Stimulated activated CD4-positive, alpha-beta T cell treated with anti-CD3 and anti-CD28 coated beads, TNF-alpha, amount 100 ng/mL, for 48 hours (primary cell): ENCODE results near the gene SURF4.

Experiments
- DNase-seq, 3 donors: peaks; one replicate each; pipeline ENCODE4 v3.0.0-alpha.2; 2020; ENCODE audit warnings: low read depth in 3 of 3

Gene SURF4

DNA sequence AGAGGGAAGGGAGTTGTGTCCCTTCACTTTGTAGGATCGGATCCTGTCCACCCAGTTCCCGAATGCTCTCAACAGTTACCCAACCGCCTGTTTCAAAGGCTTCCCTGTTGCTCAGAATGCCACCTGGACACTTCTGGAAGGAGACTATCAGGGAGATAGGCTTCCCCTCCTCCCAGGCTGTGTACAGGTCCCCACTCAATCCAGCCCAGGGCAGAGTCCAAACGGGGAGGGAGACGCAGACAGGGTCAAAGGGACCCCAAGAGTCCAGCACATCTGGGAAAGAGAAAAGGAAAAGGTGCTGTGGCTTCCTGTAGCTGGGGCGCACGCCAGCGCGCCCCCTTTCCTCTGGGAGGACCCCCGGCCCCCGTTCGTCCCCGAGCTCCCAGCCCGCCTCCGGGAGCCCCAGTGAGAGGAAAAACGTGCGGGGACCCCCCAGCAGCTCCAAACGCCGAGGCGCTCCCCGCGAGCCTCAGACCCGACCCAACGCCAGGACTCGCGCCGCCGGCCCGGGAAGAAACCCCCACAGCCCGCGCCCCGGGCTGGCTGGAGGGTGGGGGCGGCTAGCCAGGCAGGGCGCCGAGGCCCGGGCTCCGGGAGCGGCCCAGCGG lies 640 bp downstream of the SURF4 start:
- DNase-seq, result no peak

DNA sequence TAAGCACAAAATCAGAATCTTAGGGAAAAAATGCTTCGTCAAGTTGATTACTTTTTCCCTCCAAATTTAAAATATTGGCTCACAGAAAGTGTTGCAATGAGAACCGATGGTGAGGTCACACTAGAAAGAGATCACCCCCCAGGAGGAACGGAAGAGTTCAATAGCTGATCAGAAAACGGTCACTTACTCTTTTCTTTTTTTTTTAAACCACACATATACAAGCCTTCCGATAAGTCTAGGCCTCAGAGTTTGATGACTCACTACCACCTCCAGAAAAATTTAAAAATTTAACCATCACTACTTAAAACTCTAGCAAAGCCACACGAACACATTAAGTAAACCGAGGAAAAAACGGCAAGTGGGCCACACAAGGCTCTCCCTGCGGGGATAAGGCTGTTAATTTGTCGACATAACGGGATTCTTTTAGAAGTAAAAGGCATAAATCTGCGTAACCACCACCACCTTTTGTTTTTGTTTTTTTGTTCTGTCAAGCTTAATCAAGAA lies 1.2 kb downstream of the SURF4 start:
- DNase-seq, result no peak

DNA sequence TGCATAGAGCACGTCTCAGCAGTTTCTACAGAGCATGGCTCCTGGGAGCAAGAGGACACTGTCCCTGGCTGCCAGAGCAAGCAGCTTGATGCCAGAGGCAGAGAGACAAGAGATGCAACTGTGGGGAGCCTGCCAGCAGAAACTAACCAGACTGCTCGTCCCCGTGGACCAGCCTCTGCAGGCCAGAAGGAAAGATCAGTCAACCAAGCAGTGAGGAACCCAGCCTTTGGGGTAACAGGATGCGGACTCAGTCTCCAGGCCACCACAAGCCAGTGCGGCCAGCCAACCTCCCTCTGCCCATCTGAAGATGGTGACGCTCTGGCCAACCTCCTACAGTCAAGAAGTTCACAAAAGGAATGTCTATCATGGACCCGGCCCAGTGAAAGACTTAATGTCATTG lies 3.7 kb downstream of the SURF4 start:
- DNase-seq, result no peak

DNA sequence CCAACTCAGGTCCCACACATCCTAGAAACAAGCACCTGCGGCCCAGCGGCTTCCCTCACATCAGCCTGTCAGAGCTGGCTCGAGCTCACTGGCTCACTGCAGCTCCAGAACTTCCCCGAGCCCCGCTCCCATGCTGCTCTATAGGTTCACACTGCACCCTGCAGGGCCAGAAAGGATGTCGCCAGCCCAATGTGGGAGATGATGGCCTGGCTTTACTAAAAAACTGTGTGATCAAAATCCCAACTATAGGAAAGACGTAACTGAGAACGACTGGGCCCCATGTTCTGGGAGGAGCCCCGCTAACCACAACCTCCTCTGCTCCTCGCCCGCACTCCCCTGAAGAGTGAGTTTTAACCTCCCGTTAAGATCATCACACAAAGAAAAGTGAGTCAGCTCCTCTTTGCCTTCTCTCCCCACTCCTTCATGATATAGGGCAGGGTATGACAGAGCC lies 4.6 kb downstream of the SURF4 start:
- DNase-seq, result peak; percentile 68 to 75 (median 72)

DNA sequence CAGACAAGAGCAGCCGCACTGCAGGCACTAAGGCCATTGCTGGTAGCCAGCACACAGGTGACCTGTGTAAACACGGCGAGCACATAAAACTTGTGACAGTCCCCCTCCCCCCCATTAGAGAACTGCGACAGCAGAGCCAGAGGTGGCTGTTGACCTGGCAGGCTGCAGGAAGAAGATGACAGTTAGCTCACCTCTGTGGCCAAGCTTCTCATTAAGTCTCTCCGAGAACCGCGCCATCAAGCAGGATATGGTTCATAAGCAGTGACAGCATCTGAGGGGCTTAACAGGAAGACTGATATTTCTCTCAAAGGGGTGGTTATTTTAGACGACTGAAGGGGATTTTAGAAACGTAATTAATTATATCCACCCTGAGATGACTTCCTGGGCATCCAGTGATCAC lies 5.2 kb downstream of the SURF4 start:
- no peak for DNase-seq

DNA sequence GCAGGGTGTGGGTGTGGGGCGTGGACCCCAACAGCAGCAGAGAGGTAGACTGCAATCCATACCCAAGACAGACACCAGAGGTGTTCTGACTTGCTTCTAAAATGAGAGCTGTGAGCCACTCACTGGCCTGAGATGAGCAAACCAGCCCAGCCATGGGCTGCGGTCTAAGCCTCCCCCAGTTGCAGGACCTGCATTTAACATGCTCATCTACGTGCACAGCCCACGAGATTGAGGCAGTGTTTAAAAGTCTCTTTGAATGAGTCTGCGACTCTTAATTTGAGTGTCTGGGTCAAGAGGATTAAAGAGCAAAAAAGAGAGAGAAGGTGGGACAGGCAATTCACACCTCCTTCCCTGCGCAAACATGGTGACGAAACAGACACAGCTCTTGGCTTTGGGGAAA lies 5.9 kb downstream of the SURF4 start:
- no peak for DNase-seq

DNA sequence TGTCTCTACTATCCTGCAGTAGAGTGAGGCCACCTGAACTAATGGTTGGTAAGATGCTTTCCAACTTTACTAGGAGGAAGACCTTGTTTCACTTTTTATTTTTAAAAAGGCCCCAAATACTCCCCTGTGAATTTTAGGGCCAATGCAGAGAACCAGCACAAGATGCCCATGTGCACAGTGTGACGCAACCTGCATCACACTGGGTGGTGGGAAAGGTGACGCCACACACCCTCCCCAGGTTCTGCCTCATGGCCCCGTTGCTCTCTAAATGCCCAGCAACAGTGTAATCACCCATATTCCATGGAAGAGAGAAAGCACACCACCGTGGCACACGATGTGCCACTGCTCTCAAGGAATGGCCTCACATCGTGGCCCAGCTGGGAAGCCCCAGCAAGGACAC lies 6.4 kb downstream of the SURF4 start:
- DNase-seq, result no peak

DNA sequence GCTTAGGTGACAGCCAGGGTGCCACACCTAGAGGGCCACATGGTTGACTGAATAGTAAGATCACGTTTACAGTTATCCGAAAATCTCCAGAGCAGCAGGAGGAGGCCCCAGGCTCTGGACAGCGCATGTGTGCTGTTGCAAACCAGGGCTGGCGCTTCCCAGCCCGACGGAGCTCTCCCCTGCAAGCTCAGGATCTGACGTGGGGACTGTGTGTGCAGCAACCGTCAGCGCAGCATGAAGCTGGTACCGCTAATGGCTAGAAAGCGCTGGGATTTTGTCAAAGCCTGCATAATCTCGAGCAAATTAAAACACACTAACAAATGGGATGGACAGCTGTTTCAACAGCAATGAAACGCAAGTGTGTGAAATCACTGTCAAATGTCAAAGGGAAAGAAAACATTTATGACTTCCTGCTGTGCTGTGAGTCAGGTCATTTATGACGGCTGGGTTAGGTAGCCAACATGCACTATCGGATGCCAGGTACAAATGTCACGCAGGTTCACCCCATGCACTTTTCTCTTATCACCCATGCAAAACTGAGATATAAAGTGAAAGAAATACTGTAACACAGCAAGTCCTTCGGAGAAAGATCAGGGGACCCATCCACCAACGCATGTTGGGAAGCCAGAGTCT lies 7.5 kb downstream of the SURF4 start:
- DNase-seq, result no peak

DNA sequence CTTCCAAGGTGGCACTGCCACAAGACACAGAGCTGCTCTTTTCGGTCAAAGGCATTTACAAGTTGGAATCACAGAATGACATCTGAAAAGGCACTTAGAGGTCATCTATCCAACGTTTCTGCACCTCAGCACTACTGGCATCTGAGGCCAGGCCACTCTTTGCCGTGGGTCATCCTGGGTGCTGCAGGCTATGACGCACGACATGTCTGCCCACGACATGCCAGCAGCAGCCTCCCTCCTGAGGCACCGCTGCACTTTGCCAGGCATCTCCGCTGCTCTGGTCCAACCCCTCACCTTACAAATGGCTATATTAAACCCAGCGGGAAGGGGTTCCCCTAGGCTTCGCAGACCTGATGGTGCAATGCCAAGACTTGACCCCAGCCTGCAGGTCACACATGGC lies 8.1 kb downstream of the SURF4 start:
- no peak for DNase-seq

DNA sequence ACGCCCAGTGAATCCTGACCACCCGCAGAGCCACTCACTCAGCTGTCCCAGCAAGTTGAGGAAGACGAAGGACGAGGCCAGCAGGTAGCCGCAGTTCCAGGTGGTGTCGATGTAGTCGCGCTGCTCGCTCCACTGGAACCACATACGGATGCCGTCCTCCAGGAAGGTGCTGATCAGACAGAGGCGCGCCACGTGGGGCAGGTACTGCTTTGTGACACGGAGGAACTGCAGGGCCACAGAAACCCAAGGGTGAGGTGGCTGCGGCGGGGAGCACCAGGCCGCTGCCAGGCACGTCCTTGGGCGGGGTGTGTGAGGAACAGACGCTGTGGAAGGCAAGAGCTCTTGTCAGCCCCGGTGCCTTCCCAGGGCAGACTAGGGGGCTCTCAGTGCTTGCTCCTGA lies 8.6 kb downstream of the SURF4 start:
- DNase-seq, result no peak

DNA sequence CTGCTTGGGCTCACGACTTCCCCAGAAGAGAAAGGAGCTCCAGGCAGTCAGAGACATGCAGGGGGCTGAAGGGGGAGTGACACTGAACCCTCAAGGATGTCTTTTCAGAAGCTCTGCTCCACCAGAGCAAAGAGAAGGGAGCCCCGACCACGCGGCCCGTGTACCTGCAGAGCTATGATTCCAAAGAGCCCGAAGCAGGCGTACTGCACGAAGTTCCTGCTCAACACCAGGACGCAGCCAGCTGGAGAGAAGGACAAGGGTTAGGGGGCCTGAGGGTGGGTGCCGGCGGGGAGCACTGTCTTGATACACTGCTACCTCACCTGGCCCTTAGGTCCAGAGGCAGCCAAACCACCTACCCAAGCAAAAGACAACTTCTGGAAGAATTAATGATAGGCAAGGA lies 9.4 kb downstream of the SURF4 start:
- DNase-seq, result no peak

DNA sequence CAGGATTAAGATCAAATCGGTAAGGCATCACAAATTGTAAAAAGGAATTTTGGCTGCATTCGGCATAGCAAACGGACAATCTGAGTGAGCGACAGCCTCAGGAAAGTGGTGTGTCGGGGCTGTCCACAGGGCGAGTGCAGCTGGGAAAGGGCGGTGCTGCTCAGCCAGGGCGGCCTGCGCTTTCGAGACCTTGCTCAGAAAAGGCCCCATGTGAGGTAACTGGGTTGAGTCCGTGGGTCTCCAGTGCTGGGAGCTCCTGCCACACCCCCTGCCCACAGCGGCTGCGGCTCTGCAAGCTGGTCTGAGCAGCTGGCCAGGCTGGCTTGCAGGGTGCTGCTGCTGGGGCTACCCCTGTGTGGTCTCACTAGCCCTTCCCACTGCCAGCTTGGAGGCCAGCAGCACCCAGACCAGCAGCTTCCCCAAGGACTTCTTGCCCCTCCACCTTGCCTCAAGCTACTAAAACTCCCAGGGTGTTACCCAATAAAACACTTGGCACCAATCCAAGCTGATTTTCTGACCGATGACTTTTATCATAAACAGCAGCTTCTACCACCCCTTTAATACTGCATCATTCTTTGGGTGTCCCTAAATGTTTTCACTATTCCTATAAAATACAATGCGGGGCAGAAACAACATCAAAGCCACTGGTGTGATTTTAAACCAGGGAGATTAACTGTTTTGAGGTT lies 13.4 kb downstream of the SURF4 start:
- DNase-seq, result no peak

DNA sequence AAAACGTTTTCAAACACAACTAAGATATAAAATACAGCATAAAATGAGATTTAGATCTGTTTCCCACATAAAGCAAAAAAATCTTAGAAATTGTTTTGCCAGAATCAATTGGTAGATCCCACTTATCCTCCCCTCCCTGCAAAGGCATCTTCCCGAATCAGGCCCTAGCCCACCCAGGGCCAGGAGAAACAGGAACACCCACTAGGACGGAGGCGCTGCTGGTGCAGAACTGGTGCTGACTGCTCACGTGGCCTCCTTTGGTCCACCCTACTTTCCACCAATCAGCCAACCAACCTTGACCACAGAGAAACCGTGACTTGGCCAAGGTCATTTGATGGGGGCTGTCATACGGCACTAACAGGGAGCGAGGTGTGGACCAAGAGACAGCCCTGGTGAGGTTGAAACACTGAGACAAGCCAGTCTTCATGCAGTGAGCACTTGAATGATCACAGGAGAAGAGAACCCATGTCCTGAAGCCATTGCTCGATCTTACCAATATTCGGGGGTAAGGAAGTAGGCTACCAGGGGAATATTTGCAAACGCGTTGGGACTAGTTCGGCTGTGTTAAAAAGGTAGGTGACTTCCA lies 14.3 kb downstream of the SURF4 start:
- no peak for DNase-seq

DNA sequence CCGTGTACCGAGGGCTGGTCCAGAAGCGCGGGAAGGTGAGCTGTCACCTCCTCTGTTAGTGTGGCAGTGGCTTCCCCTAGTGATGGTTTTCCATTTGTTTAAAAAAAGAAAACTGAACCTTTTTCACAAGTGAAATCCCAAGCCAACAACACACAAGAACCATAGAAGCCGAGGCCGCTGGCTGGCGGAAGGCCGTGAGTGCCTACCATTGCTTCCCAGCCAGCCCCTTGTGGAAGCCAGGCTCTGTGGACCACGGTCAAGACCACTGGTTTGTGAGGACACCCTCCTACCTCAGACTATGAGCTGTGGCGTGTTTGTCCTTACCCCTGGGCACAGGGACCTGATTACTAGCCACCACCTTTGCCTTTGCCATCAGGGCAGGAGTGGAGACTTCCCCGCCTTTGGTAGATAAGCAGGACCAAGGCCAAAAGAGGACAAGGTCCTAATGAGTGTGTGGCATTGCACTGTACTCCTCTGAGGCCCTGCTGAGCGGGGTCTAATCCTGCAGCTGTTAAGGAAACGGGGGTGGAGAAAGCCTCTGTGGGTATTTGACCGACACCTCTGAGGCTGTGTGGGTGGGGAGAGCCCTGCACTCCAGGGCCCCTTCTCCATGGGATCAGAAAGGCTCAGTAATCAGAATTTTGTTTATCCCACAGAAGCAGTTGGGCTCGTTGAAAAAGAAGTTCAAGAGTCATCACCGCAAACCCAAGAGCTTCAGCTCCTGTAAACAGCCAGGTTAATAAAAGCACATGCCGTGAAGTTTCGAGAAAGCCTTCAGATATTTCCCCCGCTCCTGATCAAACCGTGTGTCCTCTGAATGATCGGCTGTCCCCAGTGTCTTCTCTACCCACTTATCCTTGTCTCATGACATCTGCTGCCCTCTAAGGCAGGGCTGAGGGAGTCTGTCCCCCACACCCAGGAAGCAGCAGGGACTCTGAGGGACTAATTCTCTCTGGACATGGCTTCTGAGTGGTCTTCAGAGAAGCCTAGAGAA lies 15.2 kb downstream of the SURF4 start:
- DNase-seq, result no peak

DNA sequence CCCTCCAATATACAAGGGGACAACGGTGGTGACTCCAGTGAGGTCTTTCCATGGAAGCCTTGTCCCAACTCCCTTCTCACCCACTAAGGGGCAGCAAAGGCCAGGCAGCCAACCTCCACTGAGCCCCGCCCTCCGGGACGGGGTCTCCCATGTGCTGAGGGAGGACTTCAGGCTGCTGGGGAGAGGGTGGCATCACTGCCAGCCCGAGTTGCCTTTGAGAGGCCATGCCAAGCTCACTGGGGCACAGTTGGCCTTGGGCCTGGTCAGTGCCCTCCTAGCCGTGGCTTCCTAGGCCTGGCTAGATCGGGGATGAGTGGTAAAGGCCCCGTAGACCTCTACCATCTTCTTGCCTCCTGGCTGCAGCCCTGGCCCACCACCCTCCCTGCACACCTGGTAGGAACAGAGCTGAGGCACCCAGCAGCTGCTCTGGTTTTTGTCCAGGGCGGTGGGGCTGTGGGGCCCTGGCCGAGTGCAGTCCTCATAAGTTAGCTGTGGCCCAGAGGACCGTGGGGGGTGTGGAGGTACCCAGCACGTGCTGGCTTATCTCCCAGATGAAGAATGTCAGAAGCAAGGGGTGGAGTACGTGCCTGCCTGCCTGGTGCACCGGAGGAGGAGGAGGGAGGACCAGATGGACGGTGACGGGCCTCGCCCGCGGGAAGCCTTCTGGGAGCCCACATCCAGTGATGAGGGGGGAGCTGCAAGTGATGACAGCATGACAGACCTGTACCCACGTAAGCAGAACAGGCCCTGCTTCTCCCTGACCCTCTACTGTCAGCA lies 16.3 kb downstream of the SURF4 start:
- DNase-seq, result no peak

DNA sequence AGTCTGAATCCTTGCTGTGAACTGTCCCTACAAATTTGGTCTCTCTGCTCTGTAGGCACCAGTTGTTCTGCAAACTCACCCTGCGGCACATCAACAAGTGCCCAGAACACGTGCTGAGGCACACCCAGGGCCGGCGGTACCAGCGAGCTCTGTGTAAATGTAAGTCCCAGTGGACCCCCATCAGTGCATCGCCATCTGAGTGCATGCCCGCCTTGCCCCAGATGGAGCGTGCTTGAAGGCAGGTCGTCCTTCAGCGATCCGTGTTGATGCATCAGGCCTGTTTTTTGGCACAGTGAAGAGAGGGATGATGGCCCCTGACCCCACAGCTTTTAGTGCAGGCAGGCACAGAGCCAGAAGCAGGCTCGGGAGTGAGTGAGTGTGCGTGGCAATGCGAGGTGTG lies 18.2 kb downstream of the SURF4 start:
- DNase-seq, result no peak

DNA sequence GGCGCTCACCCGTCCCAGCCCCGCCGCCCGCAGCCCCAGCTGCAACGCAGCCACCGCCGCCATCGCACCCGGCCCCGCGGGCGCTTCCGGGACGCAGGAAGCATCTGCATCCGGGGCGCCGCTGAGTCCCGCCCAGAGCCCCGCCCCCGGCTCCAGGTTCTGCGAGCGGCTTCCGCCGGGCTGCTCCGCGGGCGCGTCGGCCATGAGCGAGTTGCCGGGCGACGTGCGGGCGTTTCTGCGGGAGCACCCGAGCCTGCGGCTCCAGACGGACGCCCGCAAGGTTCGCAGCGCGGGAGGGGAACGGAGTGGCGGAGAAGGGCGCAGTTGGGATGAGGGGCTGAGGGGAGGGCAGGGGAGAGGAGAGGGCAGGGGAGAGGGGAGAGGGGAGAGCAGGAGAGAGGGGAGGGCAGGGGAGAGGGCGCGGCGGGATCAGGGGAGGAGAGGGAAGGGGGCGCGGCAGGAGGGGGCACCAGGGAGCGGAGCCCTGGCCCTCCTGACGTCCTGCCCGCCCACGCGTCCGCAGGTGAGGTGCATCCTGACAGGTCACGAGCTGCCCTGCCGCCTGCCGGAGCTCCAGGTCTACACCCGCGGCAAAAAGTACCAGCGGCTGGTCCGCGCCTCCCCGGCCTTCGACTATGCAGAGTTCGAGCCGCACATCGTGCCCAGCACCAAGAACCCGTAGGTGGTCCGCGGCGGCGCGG lies 19.3 kb downstream of the SURF4 start, which contains the start of the genes SURF1 and SURF2:
Gene SURF1, minus strand, starts transcription at position 97 of the 701 bp plus-strand sequence. Its CDS starts 34 bp downstream, at position 63.
Gene SURF2, plus strand, starts transcription at position 160 of the 701 bp plus-strand sequence. Its CDS starts 43 bp downstream, at position 203.
- peak; percentile 79 to 90 (median 82) for DNase-seq

DNA sequence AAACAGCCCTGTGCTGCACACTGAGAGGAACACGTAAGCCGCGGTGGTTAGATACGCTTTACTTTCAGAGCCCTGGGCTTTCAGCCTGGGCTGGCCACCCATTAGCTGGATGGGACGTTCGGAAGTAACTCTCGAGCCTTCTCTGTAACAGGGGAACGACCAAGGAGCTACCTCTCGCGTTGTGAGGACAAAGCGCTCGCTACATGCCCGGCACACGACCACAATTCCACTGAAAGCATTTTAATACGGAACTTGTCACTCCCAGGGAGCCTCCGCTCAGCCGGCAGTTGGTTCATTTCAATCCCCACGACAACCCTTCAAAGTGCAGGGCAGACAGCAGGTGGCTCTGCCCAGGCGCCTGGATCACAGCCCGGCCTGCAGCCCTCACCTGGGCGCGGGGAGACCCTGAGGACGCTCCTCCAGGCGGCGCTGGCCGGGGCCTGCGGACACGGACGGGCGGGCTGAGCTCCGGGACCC lies 19.9 kb downstream of the SURF4 start:
- no peak for DNase-seq

DNA sequence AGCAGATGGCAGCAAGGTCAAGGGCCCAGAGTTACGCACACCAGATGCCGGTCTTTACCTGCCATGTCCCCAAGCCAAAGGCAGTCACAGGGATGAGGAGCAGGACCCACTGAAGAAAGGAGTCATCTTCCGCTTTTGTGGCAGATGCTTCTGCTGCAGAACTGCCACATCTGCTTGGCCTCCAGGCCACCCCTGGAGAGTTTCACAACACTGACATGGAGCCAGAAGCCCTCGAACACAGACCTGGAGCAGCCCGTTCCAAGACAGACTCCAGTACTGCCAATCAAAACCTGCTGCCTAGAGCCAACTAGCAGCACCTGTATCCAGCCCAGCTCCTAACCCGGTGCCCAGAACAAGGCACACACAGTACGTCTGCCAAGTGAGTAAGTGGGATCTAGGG lies 21.1 kb downstream of the SURF4 start:
- no peak for DNase-seq

DNA sequence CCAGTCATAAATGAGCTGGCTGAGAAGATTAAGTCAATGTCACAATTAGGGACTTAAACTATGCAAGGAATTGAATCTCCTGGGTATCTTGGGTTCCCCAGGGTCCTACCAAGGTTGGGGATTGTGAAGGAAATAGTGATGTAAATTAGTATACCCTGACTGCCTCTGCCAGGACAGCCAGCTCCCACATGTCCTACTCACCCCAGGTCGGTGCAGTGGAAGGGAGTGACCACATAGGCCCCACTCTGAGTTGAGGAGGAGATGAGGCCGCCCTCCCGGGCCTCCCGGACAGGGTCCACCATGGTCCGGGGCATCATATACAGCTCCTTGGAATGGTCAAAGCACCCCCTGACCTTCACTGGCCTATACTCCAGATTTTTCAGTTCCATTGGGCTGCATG lies 22.3 kb downstream of the SURF4 start:
- DNase-seq, result no peak
